Suprapubic skin (tissue), 4 donors: ENCODE data around the gene GNAT1. TPM values are rescaled to one million over a fixed set of nuclear protein-coding genes. Genes with fewer than 3 reads are reported as not detected.

ENCODE experiments used
- DNase-seq, 2 donors: peaks; one replicate each; pipeline ENCODE4 v3.0.0-alpha.2; 2019; ENCODE audit warnings: low spot score in 2 of 2
- H3K27ac ChIP-seq: fragments of 200-600 bp; sonication (generic); one replicate; pipeline ENCODE4 v1.5.1; 2019
- H3K27me3 ChIP-seq: fragments of 200-600 bp; sonication (generic); one replicate; pipeline ENCODE4 v1.5.1; 2019
- H3K36me3 ChIP-seq: fragments of 200-600 bp; sonication (generic); one replicate; pipeline ENCODE4 v1.5.1; 2019
- H3K4me1 ChIP-seq: fragments of 200-600 bp; sonication (generic); one replicate; pipeline ENCODE4 v1.5.1; 2019
- H3K4me3 ChIP-seq: fragments of 200-600 bp; sonication (generic); one replicate; pipeline ENCODE4 v1.5.1; 2019; ENCODE audit warnings: mild to moderate bottlenecking
- H3K9me3 ChIP-seq: fragments of 200-600 bp; sonication (generic); one replicate; pipeline ENCODE4 v1.5.1; 2019
- EP300 ChIP-seq: sonication (generic); formaldehyde crosslinking; IDR thresholded peaks from one replicate; pipeline ENCODE4 v1.6.1; 2017; ENCODE audit warnings: antibody characterized with exemption
- POLR2A ChIP-seq, 2 donors: fragments of 450-650 bp; IDR thresholded peaks; one replicate each; pipeline ENCODE4 v1.6.1; 2017; ENCODE audit warnings: antibody characterized with exemption in 2 of 2, mild to moderate bottlenecking in 2 of 2, moderate library complexity in 2 of 2
- POLR2AphosphoS5 ChIP-seq, 3 donors: sonication (generic); formaldehyde crosslinking; IDR thresholded peaks; one replicate each; pipeline ENCODE4 v1.6.1; 2017; ENCODE audit warnings: antibody characterized with exemption in 3 of 3
- WGBS: methylation state at CpG from one replicate; pipeline ENCODE4 v1.1.5; 2018; 5-methylcytosine and 5-hydroxymethylcytosine counted together
- total RNA-seq, 4 donors: library from RNA; depleted of rRNA; stranded (reverse); fragments of >200 nt; gene quantifications; one replicate each; pipeline ENCODE4 v1.1.0, GENCODE V29; 2016
- TF ChIP-seq, protein P1 (sequence below), 2 donors: fragments of 200-600 bp in 1 of 2; fragments of 450-650 bp in 1 of 2; sonication (generic) in 1 of 2; IDR thresholded peaks; one replicate each; pipeline ENCODE4 v1.5.1; 2016 to 2019; ENCODE audit warnings: antibody characterized with exemption in 2 of 2, mild to moderate bottlenecking in 1 of 2, moderate library complexity in 1 of 2

The GNAT1 gene
- total RNA-seq, 4 donors from 2014 or later, result 0.64 TPM; not detected in 3

DNA sequence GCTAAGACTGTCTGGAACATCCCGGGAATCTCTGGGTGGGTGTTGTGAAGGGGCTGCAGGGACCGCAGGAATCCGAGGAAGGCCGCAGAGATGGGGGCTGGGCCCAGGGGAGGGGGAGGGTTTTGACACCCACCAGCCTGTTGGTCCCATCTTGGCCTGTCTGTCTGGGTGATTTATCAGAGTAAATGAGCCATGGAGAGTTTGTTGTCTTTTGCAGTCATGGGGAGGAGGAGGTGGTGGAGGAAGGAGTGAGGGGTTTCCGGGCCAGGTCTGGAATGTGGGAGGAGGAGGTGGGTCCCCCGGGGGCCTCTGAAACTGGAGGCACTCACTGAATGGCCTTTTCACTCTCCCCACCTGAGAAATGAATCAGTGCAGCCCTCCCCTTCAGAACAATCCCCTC is 24.8 kb upstream of the GNAT1 start:
- no peaks in the 10 kb centered on the region for H3K27me3 ChIP-seq
- H3K4me3 ChIP-seq, result no peak overlapping the region
- no peak for TF ChIP-seq POLR2A (IDR thresholded peaks at IDR 0.05)
- TF ChIP-seq EP300, result no peak
- TF ChIP-seq, protein P1, sequence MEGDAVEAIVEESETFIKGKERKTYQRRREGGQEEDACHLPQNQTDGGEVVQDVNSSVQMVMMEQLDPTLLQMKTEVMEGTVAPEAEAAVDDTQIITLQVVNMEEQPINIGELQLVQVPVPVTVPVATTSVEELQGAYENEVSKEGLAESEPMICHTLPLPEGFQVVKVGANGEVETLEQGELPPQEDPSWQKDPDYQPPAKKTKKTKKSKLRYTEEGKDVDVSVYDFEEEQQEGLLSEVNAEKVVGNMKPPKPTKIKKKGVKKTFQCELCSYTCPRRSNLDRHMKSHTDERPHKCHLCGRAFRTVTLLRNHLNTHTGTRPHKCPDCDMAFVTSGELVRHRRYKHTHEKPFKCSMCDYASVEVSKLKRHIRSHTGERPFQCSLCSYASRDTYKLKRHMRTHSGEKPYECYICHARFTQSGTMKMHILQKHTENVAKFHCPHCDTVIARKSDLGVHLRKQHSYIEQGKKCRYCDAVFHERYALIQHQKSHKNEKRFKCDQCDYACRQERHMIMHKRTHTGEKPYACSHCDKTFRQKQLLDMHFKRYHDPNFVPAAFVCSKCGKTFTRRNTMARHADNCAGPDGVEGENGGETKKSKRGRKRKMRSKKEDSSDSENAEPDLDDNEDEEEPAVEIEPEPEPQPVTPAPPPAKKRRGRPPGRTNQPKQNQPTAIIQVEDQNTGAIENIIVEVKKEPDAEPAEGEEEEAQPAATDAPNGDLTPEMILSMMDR (IDR thresholded peaks at IDR 0.05), result no peak
- TF ChIP-seq POLR2AphosphoS5 (IDR thresholded peaks at IDR 0.05), result no peak
- H3K36me3 ChIP-seq, result no peaks in the 10 kb centered on the region
- H3K27ac ChIP-seq, result peak overlapping the region; percentile 74
- WGBS, result 56% methylated on average over 6 of the region's 6 CpGs
- no peaks in the 10 kb centered on the region for H3K9me3 ChIP-seq
- no peak for DNase-seq
- H3K4me1 ChIP-seq, result peaks cover 98% of the 10 kb centered on the region

GRCh38 chr3:50167069-50167840 is 24.2 kb upstream of the GNAT1 start:
- WGBS, result 26% methylated on average over 12 of the region's 16 CpGs
- Histone ChIP-seq H3K36me3 (no peaks in the 10 kb centered on the region), H3K27ac (peak overlapping the region; percentile 74), H3K9me3 (no peaks in the 10 kb centered on the region), H3K27me3 (no peaks in the 10 kb centered on the region), H3K4me3 (no peak overlapping the region), H3K4me1 (peaks cover 98% of the 10 kb centered on the region)
- DNase-seq, result no peak
- TF ChIP-seq, protein P1 (IDR thresholded peaks at IDR 0.05), result no peak
- TF ChIP-seq POLR2A (IDR thresholded peaks at IDR 0.05), result no peak
- no peak for TF ChIP-seq EP300
- no peak for TF ChIP-seq POLR2AphosphoS5 (IDR thresholded peaks at IDR 0.05)

GRCh38 chr3:50167841-50168209 is 23.6 kb upstream of the GNAT1 start:
- WGBS, result 64% methylated on average over 7 of the region's 7 CpGs
- Histone ChIP-seq H3K36me3 (no peaks in the 10 kb centered on the region), H3K27me3 (no peaks in the 10 kb centered on the region), H3K4me3 (no peak overlapping the region), H3K4me1 (peaks cover 98% of the 10 kb centered on the region), H3K27ac (peak overlapping the region; percentile 74), H3K9me3 (no peaks in the 10 kb centered on the region)
- TF ChIP-seq POLR2AphosphoS5 (IDR thresholded peaks at IDR 0.05) (no peak), POLR2A (IDR thresholded peaks at IDR 0.05) (no peak), EP300 (no peak)
- TF ChIP-seq, protein P1 (IDR thresholded peaks at IDR 0.05), result no peak
- DNase-seq, result no peak

DNA sequence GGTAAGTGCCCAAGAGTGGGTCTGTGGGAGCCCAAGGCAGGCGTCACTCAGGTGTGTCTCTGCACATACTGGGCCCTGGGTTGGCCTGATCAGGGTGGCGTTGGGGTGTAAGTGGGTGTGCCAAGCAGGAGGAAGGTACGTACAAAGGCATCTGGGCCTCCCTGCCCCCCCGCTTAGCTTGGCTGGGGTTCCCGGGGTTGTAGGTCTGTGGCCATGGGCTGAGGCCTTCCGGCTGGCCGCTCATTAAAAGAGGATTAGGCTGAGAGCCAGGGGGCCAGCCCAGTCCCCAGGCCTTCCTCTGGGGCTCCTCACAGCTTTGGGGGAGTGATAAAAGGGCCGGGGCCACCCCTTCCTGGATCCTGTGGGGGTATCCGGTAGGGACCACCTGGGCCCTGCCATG is 23.0 kb upstream of the GNAT1 start:
- WGBS, result 60% methylated on average over 1 of the region's 9 CpGs
- TF ChIP-seq POLR2A (IDR thresholded peaks at IDR 0.05) (no peak), EP300 (no peak), POLR2AphosphoS5 (IDR thresholded peaks at IDR 0.05) (no peak)
- TF ChIP-seq, protein P1 (IDR thresholded peaks at IDR 0.05), result no peak
- DNase-seq, result no peak

DNA sequence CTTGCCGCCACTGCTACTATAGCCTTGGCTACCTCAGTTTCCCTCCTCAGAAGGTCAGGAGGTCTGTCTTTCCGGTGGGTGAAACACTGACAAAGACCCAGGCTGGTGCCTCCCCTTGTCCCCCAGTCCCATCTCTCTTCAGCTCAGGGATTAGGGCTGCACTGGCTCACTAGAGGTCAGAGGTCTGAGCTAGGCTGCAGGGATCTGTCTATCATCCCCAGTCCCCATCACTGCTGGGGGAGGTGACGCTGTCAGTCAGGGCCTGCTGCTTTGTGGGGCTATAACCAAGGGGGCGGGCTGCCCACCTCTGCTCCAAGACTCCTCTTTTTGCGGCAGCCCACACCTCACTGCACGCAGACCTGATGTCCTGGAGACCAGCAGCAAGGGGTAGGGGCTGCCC is 22.6 kb upstream of the GNAT1 start:
- no peak for DNase-seq
- Histone ChIP-seq H3K4me3 (no peak overlapping the region), H3K27me3 (no peaks in the 10 kb centered on the region), H3K27ac (peak overlapping the region; percentile 74), H3K9me3 (no peaks in the 10 kb centered on the region), H3K4me1 (peaks cover 97% of the 10 kb centered on the region), H3K36me3 (peaks cover 4% of the 10 kb centered on the region)
- TF ChIP-seq EP300, result no peak
- no peak for TF ChIP-seq POLR2AphosphoS5 (IDR thresholded peaks at IDR 0.05)
- TF ChIP-seq, protein P1 (IDR thresholded peaks at IDR 0.05), result no peak
- no peak for TF ChIP-seq POLR2A (IDR thresholded peaks at IDR 0.05)
- WGBS, result 83% methylated on average over 4 of the region's 6 CpGs

More for the DNA sequence above, 23.0 kb upstream of the GNAT1 start:
- Histone ChIP-seq H3K27me3 (no peaks in the 10 kb centered on the region), H3K4me1 (peaks cover 97% of the 10 kb centered on the region), H3K9me3 (no peaks in the 10 kb centered on the region), H3K27ac (peak overlapping the region; percentile 74), H3K36me3 (no peaks in the 10 kb centered on the region), H3K4me3 (no peak overlapping the region)
